ENCODE results near the gene AMELX.

The AMELX gene

DNA sequence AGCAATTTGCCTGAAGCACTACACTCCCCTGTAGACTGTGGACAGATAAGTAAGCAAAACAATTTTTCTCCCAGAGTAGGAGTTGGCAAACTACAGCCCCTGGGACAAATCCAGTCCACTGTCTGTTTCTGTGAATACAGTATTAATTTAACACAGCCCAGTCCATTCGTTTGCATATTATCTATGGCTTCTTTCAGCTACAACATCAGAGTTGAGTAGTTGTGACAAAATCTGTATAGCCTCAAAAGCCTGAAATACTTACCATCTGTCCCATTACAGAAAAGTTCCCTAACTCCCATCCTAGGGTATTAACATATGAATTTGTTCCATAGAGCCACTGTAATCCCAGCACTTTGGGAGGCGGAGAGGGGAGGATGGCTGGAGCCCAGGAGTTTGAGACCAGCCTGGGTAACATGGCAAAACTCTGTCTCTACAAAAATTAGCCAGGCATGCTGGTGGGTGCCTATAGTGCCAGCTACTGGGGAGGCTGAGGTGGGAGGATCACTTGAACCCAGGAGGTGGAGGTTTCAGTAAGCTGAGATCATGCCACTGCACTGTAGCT lies 53.0 kb downstream of the AMELX start:
- TF ChIP-seq ARNTL (CRISPR knock-in tag; IDR thresholded peaks at IDR 0.05; ENCODE audit: borderline replicate concordance, low read depth) (no peak), PPARA (CRISPR knock-in tag; IDR thresholded peaks at IDR 0.05; ENCODE audit: borderline replicate concordance) (no peak)
- TF ChIP-seq, protein P1, sequence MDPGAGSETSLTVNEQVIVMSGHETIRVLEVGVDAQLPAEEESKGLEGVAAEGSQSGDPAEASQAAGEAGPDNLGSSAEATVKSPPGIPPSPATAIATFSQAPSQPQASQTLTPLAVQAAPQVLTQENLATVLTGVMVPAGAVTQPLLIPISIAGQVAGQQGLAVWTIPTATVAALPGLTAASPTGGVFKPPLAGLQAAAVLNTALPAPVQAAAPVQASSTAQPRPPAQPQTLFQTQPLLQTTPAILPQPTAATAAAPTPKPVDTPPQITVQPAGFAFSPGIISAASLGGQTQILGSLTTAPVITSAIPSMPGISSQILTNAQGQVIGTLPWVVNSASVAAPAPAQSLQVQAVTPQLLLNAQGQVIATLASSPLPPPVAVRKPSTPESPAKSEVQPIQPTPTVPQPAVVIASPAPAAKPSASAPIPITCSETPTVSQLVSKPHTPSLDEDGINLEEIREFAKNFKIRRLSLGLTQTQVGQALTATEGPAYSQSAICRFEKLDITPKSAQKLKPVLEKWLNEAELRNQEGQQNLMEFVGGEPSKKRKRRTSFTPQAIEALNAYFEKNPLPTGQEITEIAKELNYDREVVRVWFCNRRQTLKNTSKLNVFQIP (CRISPR knock-in tag; IDR thresholded peaks at IDR 0.05; ENCODE audit: borderline replicate concordance, low read depth) = no peak
- no peak for ATAC-seq

DNA sequence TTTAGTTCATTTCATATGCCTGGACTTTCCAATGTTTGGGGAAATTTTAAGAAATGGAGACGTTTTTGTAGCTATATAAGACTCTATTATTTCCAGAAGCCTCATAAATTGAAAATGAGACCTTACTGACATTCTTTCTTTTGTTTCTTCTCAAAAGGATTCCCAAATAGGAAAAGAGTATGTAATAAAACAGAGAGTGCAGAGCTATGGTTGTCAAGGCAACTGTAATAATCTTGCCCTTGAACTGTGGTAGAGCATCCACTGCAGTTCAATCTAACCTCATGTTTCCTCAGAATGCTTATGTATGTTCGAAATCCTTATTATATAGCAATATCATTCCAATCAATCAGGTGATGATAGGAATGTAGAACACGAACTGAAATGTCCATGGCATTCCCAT lies 54.1 kb downstream of the AMELX start:
- ATAC-seq = no peak
- no peak for TF ChIP-seq ZNF565 (CRISPR knock-in tag; conservative IDR thresholded peaks at IDR 0.05; ENCODE audit: low read depth)
- no peak for TF ChIP-seq ZNF8 (CRISPR knock-in tag; IDR thresholded peaks at IDR 0.05)
- TF ChIP-seq OSR1 (CRISPR knock-in tag; IDR thresholded peaks at IDR 0.05) = no peak
- no peak for TF ChIP-seq BACH2 (CRISPR knock-in tag; IDR thresholded peaks at IDR 0.05; ENCODE audit: borderline replicate concordance)
- TF ChIP-seq, protein P2, sequence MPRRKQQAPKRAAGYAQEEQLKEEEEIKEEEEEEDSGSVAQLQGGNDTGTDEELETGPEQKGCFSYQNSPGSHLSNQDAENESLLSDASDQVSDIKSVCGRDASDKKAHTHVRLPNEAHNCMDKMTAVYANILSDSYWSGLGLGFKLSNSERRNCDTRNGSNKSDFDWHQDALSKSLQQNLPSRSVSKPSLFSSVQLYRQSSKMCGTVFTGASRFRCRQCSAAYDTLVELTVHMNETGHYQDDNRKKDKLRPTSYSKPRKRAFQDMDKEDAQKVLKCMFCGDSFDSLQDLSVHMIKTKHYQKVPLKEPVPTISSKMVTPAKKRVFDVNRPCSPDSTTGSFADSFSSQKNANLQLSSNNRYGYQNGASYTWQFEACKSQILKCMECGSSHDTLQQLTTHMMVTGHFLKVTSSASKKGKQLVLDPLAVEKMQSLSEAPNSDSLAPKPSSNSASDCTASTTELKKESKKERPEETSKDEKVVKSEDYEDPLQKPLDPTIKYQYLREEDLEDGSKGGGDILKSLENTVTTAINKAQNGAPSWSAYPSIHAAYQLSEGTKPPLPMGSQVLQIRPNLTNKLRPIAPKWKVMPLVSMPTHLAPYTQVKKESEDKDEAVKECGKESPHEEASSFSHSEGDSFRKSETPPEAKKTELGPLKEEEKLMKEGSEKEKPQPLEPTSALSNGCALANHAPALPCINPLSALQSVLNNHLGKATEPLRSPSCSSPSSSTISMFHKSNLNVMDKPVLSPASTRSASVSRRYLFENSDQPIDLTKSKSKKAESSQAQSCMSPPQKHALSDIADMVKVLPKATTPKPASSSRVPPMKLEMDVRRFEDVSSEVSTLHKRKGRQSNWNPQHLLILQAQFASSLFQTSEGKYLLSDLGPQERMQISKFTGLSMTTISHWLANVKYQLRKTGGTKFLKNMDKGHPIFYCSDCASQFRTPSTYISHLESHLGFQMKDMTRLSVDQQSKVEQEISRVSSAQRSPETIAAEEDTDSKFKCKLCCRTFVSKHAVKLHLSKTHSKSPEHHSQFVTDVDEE (CRISPR knock-in tag; IDR thresholded peaks at IDR 0.05) = no peak
- TF ChIP-seq ZNF70 (CRISPR knock-in tag; IDR thresholded peaks at IDR 0.05) = no peak
- TF ChIP-seq ZFP30 (CRISPR knock-in tag; IDR thresholded peaks at IDR 0.05) = no peak
- TF ChIP-seq, protein P3, sequence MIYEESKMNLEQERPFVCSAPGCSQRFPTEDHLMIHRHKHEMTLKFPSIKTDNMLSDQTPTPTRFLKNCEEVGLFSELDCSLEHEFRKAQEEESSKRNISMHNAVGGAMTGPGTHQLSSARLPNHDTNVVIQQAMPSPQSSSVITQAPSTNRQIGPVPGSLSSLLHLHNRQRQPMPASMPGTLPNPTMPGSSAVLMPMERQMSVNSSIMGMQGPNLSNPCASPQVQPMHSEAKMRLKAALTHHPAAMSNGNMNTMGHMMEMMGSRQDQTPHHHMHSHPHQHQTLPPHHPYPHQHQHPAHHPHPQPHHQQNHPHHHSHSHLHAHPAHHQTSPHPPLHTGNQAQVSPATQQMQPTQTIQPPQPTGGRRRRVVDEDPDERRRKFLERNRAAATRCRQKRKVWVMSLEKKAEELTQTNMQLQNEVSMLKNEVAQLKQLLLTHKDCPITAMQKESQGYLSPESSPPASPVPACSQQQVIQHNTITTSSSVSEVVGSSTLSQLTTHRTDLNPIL (CRISPR knock-in tag; IDR thresholded peaks at IDR 0.05; ENCODE audit: low read depth) = no peak
- TF ChIP-seq, protein P4, sequence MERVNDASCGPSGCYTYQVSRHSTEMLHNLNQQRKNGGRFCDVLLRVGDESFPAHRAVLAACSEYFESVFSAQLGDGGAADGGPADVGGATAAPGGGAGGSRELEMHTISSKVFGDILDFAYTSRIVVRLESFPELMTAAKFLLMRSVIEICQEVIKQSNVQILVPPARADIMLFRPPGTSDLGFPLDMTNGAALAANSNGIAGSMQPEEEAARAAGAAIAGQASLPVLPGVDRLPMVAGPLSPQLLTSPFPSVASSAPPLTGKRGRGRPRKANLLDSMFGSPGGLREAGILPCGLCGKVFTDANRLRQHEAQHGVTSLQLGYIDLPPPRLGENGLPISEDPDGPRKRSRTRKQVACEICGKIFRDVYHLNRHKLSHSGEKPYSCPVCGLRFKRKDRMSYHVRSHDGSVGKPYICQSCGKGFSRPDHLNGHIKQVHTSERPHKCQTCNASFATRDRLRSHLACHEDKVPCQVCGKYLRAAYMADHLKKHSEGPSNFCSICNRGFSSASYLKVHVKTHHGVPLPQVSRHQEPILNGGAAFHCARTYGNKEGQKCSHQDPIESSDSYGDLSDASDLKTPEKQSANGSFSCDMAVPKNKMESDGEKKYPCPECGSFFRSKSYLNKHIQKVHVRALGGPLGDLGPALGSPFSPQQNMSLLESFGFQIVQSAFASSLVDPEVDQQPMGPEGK (CRISPR knock-in tag; IDR thresholded peaks at IDR 0.05; ENCODE audit: borderline replicate concordance) = no peak
- no peak for TF ChIP-seq ESRRG (CRISPR knock-in tag; IDR thresholded peaks at IDR 0.05)

DNA sequence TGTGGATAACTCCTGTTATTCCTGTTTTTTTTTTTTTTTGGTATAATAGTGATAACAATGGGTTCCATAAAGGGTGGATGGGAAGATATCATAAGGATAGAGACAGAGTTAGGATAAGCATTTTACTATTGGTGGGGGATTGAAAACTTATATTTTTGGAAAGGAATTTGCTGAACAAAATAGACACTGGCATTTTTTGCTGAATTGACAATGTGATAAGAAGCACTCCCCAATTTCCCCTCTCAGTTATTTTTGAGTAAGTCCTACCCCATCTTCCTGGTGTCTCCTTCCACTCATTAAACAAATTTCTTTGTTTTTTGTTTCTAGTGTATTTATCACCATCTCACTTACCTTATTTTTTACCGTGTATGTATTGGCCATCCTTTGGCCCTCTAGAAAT lies 55.8 kb downstream of the AMELX start:
- TF ChIP-seq TCF4 (CRISPR knock-in tag; IDR thresholded peaks at IDR 0.05; ENCODE audit: borderline replicate concordance) (no peak), ZFP30 (CRISPR knock-in tag; IDR thresholded peaks at IDR 0.05) (no peak)
- ATAC-seq = no peak

DNA sequence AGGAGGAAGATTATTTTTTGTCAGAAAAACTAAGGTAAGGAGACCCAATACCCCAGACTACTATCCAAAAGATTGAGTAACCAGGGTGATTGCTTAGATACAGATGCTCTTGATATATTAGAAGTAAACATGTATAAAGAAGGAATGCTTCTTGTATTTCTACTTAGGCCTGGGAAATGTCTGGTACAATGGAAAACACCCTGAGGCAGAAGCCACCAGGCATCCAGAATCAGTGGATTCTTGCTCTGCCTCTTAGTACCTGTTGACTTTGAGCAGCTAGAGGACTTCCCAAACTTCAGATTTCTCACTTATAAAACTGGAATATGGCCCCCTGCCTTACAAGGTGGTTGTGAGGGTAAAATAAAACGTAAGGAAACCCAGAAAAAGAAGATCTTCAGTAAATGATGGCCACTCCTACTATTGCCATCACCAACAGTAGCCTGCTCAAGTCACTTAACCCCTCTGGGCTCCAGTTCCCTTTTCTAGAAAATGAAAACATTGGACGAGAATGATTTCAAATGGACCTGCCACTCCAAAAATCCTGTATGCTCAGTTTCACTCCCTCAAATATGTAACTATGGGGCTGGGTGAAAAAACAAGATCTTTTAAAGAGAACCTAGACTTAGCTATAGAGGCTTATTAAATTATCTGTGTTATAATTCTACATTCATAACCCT lies 56.6 kb downstream of the AMELX start:
- ATAC-seq = no peak
- no peak for TF ChIP-seq CSDC2 (CRISPR knock-in tag; IDR thresholded peaks at IDR 0.05)
- no peak for TF ChIP-seq GLIS3 (CRISPR knock-in tag; IDR thresholded peaks at IDR 0.05)
- no peak for TF ChIP-seq ISL1 (CRISPR knock-in tag; IDR thresholded peaks at IDR 0.05)
- no peak for TF ChIP-seq ESRRG (CRISPR knock-in tag; IDR thresholded peaks at IDR 0.05)
- TF ChIP-seq PPARA (CRISPR knock-in tag; IDR thresholded peaks at IDR 0.05; ENCODE audit: borderline replicate concordance) = no peak
- no peak for TF ChIP-seq TOX (CRISPR knock-in tag; IDR thresholded peaks at IDR 0.05; ENCODE audit: borderline replicate concordance)
- no peak for TF ChIP-seq TCF4 (CRISPR knock-in tag; IDR thresholded peaks at IDR 0.05; ENCODE audit: borderline replicate concordance)
- TF ChIP-seq ZNF565 (CRISPR knock-in tag; conservative IDR thresholded peaks at IDR 0.05; ENCODE audit: low read depth) = no peak
- no peak for TF ChIP-seq SNAI2 (CRISPR knock-in tag; IDR thresholded peaks at IDR 0.05)
- TF ChIP-seq ZC3H10 (CRISPR knock-in tag; IDR thresholded peaks at IDR 0.05) = no peak
- no peak for TF ChIP-seq RARB (CRISPR knock-in tag; IDR thresholded peaks at IDR 0.05)
- no peak for TF ChIP-seq ZNF70 (CRISPR knock-in tag; IDR thresholded peaks at IDR 0.05)
